NCI-H128 (cell line): ENCODE results near the gene SETBP1.

Source experiments
- DNase-seq: peaks from one replicate; lab custom pipeline; 2025; ENCODE audit not compliant: unreplicated experiment; lab: John Stamatoyannopoulos, UW

The SETBP1 gene

DNA sequence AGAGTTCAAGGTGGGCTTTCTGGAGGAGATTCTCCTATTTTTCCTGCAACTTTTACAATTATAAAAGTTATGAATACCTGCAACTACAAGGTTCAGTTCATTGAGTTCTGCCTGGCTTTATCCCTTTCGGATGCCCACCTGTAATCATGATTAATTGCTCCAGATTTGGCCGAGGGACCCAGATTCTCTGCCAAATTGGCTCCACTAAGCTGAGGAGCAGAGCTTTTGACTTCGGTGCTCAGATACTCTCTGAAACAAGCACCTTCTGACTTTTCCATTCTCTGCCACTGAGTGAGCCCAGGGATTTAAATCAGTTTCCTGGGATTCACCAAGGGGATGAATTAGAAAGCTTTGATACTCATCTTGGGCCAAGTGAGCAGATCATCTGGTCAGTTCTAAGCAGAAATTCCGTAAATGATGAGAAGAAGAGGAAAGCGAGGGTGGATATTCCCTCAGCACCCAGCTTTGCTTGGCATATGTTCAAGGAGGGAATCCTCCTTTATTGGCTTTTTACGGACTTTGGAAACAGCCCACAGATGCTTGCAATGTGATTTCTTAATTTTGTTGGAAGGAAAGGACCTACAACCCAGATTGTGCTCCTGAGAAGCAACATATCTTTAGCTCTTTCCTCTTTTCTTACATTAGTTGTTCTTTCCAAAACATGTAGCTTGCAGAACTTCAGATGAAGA is 179.2 kb downstream of the SETBP1 start:
- no peak for DNase-seq

DNA sequence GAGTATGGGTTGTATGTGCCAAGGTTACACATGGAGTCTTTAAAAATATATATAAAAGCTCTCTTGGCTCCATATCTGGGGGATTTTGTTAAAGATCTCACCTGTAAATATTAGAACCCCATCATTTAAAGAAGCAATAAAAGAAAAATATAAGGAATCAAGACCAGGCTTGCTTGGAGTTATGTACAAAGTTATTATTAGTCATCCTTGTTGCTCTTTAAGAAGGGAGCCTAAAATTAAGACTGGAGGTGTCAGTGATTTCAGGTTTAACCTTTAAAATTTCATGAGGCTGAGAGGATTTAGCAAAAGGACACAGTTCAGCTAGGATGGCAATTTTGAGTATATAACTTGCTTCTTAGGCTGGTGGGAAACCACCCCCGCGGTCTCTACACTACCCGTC is 181.4 kb downstream of the SETBP1 start:
- DNase-seq: no peak

GRCh38 chr18:44866103-44866502 is 185.4 kb downstream of the SETBP1 start:
- DNase-seq: no peak

DNA sequence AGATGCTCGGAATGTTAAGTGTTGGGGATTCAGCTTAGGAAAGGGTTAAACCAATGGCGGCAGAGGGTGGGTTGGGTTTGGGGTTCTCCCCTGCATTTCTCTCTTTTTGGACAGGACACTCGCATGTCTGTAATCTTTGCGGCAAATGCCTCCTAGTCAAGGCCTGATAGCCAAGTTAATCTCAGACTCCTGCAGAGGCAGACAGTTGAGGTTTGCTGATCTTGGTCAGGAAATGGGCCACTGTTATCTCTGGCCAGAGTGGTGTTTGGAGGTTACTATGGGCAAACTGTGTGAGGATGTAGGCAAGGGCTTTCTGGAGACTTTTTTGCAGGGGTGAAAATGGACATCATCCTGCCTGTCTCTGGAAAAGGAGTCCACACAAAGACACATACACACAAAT is 188.8 kb downstream of the SETBP1 start:
- DNase-seq: no peak

- DNase-seq: no peak
These were observed 190.2 kb downstream of the SETBP1 start for GRCh38 chr18:44870631-44871502.

GRCh38 chr18:44871771-44872170 is 191.1 kb downstream of the SETBP1 start:
- DNase-seq: no peak

DNA sequence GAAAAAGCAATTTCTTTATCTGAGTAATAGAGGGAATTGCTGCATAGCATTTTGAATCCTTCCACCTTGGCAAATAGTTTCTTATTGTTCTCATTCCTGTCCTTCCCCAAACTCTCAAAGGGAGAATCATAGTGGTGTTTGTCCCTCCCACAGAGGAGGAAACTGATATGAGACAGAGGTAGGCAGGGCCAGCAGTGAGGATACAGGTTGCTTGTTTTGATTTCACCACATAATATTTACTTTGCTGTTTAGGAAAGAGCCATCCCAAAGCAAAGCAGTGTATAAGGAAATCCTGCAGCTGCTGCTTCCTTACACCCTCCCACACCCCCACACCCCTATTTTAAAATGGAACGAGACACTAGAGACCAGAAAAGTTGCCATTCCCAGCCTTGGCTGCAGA is 195.3 kb downstream of the SETBP1 start:
- no peak for DNase-seq

DNA sequence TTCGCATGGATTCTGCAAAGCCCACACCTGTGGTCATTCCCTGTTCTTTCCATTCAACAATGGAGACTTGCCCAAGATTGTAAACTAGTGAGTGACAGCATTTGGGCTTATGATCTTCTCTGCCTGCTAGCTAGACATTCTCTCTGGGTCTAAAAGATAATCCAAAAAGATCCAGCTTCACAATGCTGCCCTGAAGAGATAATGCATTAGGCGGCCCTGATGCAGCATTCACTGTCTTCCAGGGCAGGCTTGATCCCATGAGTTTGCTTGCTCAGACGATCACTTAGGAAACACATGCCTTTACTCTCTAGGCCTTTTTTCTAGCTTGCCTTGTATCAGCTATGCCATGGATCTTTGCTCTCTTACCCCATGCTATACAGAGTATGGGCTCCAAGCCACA is 196.1 kb downstream of the SETBP1 start:
- no peak for DNase-seq

DNA sequence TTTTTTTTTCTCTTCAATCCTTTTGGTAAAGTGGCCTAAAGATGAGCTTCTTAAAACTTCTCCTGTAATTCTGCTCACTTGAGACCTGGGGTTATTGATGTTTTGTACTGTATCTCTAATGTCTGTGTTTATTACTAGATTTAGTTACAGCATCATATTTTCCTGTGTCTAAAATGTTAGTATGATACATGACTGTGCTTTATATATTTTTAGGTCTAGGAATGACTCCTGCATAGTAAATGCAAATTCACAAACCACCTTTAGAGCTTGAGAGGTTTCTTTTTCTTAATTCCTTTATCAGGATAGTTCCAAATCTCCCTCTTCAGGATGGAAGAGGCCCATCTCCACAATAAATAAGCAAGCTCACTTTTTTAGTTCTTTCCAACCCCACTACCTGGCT is 197.6 kb downstream of the SETBP1 start:
- no peak for DNase-seq

GRCh38 chr18:44880170-44880569 is 199.5 kb downstream of the SETBP1 start:
- DNase-seq: no peak

GRCh38 chr18:44881461-44882162 is 200.9 kb downstream of the SETBP1 start:
- DNase-seq: no peak

- no peak for DNase-seq
These were observed 201.6 kb downstream of the SETBP1 start for GRCh38 chr18:44882163-44882868.

DNA sequence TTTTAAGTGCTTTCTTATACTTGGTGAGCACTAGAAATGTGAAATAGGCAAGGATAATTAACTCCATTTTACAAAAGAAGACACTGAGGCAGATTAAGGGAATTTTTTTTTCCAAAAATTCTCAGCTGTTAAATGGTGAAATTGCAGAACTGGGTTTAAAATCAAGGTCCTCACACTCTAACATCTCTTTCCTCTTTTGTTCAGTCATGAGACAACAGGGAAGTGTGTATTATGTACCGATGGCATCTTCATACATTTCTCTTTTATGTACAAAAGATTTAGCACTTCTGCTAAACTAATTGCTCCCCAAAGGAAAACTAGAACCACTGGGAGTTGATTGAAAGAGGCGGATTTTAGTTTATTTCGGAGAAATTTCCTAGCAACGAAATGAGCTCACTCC is 203.0 kb downstream of the SETBP1 start:
- DNase-seq: no peak

GRCh38 chr18:44884431-44884830 is 203.7 kb downstream of the SETBP1 start:
- DNase-seq: no peak

DNA sequence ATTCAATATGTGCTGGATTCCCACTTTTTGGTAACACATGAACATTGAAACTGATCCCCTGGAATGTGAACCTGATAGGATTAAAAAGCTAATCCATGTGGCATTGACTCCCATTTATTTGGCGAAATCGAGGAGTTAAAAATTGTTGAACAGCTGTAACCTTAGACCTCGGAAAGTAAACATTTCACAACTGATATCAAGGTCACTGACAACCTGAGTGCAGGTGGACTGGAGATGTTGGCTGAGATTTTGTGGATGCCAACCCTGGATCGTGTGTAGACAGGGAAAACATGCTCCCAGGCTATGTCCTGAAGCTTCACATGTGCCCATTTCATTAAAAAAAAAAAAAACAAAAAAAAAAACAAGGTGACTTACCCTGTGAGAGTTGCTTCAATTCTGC is 204.8 kb downstream of the SETBP1 start:
- no peak for DNase-seq

DNA sequence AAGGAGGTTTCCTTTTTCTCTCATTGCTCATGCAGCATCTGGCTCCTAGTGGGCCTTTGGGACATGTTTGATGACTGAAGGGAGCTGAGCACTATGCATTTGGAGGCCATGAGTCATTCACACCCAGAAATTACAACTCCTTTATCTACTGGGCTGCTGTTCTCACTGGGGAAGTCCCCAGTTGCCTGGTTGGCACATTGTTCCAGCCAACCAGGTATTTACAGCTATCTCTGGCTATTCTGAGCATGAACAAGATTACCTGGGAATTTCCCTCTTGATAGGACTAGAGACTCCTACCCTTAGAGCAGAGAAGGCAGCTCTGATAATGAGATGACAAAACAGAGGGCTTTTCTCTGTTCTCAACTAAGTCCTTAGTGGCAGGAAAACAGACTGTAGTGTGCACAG is 206.5 kb downstream of the SETBP1 start:
- DNase-seq: no peak

DNA sequence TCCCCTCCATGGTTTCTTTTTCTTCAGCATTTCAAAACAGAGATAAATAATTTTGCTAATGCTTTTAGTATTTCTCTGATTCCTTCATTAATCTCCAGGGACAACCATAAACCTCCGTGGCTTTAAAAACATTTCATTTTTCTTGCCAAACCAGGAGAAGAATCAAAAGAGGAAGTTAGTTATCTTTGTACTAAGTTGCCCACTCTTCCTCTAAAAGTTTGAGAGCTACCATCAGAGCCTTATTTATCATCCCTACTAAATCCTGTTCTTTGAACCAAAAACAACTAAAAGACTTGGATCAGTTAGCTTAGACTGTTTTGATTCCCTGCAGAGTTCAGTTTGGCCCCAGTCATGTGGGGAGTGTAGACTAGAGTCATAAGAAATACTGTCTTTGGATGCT is 208.4 kb downstream of the SETBP1 start:
- no peak for DNase-seq

- DNase-seq: no peak
These were observed 212.5 kb downstream of the SETBP1 start for GRCh38 chr18:44893045-44893706.

DNA sequence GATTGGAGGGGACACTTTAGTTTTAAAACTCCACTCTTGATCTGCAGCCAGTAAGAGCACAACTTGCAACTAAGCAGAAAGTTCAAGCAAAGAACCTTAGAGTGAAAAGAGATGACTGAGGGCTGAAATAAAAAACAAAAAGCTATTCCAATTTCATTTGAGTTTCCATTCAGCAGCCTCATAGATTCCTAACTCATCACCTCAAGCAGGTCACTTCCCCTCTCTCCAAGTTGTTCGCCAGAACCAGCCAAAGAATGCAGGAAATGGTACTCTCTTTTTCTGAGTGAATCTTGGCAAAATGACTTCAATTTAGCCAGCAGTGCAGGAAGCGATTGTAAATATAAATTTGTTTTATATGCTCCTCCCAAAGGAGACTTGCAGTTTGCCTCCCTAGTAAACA is 213.3 kb downstream of the SETBP1 start:
- no peak for DNase-seq

GRCh38 chr18:44895176-44895798 is 214.6 kb downstream of the SETBP1 start:
- DNase-seq: no peak
